Skeletal muscle satellite cell (primary cell): ENCODE data around the gene SYT9.
A peak's percentile ranks its signal among the peaks of the same experiment; 100 is the strongest.

Experiments used
- H3K27me3 ChIP-seq: 2 replicates; pipeline ENCODE4 v1.7.0; 2013; ENCODE audit warnings: low read length; ENCODE audit not compliant: control insufficient read depth, insufficient read depth
- H3K36me3 ChIP-seq: 2 replicates; pipeline ENCODE4 v1.7.0; 2013; ENCODE audit warnings: mild to moderate bottlenecking, control low read depth, low read length; ENCODE audit not compliant: insufficient read depth
- H3K4me1 ChIP-seq: 2 replicates; pipeline ENCODE4 v1.7.0; 2013; ENCODE audit warnings: low read length; ENCODE audit not compliant: control insufficient read depth, insufficient read depth
- H3K4me2 ChIP-seq: 2 replicates; pipeline ENCODE4 v1.7.0; 2013; ENCODE audit warnings: mild to moderate bottlenecking, low read length
- H3K4me3 ChIP-seq: 2 replicates; pipeline ENCODE4 v1.7.0; 2013; ENCODE audit warnings: low read length
- H3K9ac ChIP-seq: 2 replicates; pipeline ENCODE4 v1.7.0; 2013; ENCODE audit warnings: mild to moderate bottlenecking, low read depth, low read length, moderate library complexity
- H3K9me3 ChIP-seq: replicated peaks from 2 replicates; pipeline ENCODE4 v1.7.0; 2013; ENCODE audit warnings: mild to moderate bottlenecking, control low read depth, low read length

Gene SYT9

DNA sequence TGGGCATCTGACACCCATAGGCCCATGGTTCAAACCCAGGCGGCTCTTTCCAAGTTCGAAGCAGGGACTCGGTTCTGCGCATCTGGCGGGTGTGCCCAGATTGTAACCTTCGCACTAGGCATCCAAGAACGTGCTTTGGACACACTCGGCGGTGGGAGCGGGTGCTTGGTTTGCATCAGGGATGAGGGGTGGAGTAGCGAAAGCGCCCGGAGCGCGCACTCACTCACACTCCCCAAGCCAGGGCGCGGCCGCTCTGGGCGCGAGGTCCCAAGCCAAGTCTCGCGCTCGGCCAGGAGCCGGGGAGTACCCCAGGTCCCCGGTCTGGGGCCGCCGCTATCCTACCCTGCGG is 243 bp upstream of the SYT9 start:
- no peaks in the 10 kb centered on the region for H3K36me3 ChIP-seq
- H3K9me3 ChIP-seq, result no peaks in the 10 kb centered on the region
- H3K4me3 ChIP-seq, result peak overlapping the region; percentile 65
- no peak overlapping the region for H3K9ac ChIP-seq
- peaks cover 56% of the 10 kb centered on the region for H3K27me3 ChIP-seq
- no peaks in the 10 kb centered on the region for H3K4me1 ChIP-seq
- H3K4me2 ChIP-seq, result peak overlapping the region; percentile 81

- no peak overlapping the region for H3K4me3 ChIP-seq
- no peaks in the 10 kb centered on the region for H3K4me1 ChIP-seq
- H3K4me2 ChIP-seq, result peak overlapping the region; percentile 81
- peaks cover 57% of the 10 kb centered on the region for H3K27me3 ChIP-seq
- no peaks in the 10 kb centered on the region for H3K9me3 ChIP-seq
- H3K9ac ChIP-seq, result no peak overlapping the region
- no peaks in the 10 kb centered on the region for H3K36me3 ChIP-seq
Observed at GRCh38 chr11:7252683-7253213, 1.0 kb downstream of the SYT9 start.

DNA sequence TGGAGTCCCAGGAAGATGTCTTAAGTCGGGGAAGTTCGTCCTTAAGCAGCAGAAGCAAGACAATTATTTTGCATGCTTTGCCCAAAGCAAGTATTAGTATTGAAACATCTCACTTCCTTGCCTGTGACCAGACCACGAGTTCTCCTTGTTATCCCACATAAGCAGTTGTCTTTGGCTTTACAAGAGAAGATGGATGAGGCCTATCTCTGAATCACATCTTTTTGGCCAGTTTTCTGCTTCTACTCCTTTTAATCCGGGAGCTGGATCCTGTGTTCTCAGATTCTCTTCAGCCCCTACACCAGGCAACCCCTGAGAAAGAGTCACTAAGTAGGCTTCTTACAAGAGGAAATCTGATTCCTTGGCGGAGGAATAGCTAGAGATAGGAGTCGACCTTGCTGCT is 2.1 kb downstream of the SYT9 start:
- no peaks in the 10 kb centered on the region for H3K9me3 ChIP-seq
- H3K4me2 ChIP-seq, result no peak overlapping the region
- H3K4me3 ChIP-seq, result no peak overlapping the region
- H3K4me1 ChIP-seq, result no peaks in the 10 kb centered on the region
- H3K9ac ChIP-seq, result no peak overlapping the region
- H3K36me3 ChIP-seq, result no peaks in the 10 kb centered on the region
- peaks cover 57% of the 10 kb centered on the region for H3K27me3 ChIP-seq

- Histone ChIP-seq H3K4me2 (no peak overlapping the region), H3K4me3 (no peak overlapping the region), H3K4me1 (no peaks in the 10 kb centered on the region), H3K9ac (no peak overlapping the region), H3K36me3 (no peaks in the 10 kb centered on the region), H3K27me3 (peaks cover 54% of the 10 kb centered on the region), H3K9me3 (no peaks in the 10 kb centered on the region)
Observed at GRCh38 chr11:7254731-7255291, 3.1 kb downstream of the SYT9 start.

DNA sequence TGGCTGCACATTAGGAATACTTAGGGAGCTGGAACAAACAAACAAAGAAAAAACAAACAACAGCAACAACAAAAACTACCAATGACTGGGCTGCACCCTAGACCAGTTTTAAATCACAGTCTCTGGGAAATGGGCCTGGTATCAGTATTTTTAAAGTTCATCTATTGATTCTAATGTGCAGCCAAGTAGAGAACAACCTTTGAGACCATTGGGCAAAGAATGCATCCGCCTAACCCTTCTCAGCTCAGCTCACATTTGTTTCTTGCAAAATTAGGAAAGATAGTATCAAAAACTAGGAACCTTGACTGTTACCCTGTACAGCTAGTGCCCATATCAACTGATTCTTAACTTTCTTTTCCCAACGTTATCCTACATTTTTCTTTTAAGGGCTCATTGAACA is 5.2 kb downstream of the SYT9 start:
- H3K4me3 ChIP-seq, result no peak overlapping the region
- H3K9me3 ChIP-seq, result no peaks in the 10 kb centered on the region
- H3K4me2 ChIP-seq, result no peak overlapping the region
- peaks cover 42% of the 10 kb centered on the region for H3K27me3 ChIP-seq
- no peaks in the 10 kb centered on the region for H3K4me1 ChIP-seq
- no peaks in the 10 kb centered on the region for H3K36me3 ChIP-seq
- H3K9ac ChIP-seq, result no peak overlapping the region

- Histone ChIP-seq H3K9ac (no peak overlapping the region), H3K4me2 (no peak overlapping the region), H3K9me3 (no peaks in the 10 kb centered on the region), H3K4me1 (no peaks in the 10 kb centered on the region), H3K4me3 (no peak overlapping the region), H3K27me3 (peaks cover 35% of the 10 kb centered on the region), H3K36me3 (no peaks in the 10 kb centered on the region)
Observed at GRCh38 chr11:7257724-7258123, 6.0 kb downstream of the SYT9 start.

GRCh38 chr11:7261578-7261977 is 9.9 kb downstream of the SYT9 start:
- H3K4me1 ChIP-seq, result no peaks in the 10 kb centered on the region
- H3K4me2 ChIP-seq, result no peak overlapping the region
- no peak overlapping the region for H3K4me3 ChIP-seq
- no peaks in the 10 kb centered on the region for H3K36me3 ChIP-seq
- no peaks in the 10 kb centered on the region for H3K9me3 ChIP-seq
- no peak overlapping the region for H3K9ac ChIP-seq
- no peaks in the 10 kb centered on the region for H3K27me3 ChIP-seq

- Histone ChIP-seq H3K36me3 (no peaks in the 10 kb centered on the region), H3K9ac (no peak overlapping the region), H3K9me3 (no peaks in the 10 kb centered on the region), H3K4me2 (no peak overlapping the region), H3K4me3 (no peak overlapping the region), H3K27me3 (no peaks in the 10 kb centered on the region), H3K4me1 (no peaks in the 10 kb centered on the region)
Observed at GRCh38 chr11:7262672-7263071, 11.0 kb downstream of the SYT9 start.

DNA sequence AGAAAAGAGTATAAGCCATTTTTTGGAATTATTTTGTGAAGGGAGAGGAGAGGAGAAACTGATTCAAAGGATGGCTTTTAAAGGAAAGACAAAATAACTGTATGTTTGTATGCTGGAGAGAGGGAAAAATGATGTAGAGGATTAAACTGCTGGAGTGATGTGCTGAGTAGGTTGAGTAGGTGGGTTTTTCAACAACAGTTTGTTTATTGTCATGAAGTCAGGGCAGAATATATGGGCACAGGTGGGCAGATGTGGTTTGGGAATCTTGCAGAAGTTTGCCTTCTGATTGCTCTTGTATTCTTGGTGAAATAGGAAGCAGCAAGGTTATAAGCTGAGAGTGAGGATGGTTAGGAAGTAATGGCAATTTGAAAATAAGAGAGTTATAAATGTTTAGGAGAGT is 12.1 kb downstream of the SYT9 start:
- Histone ChIP-seq H3K9ac (no peak overlapping the region), H3K4me3 (no peak overlapping the region), H3K36me3 (no peaks in the 10 kb centered on the region), H3K9me3 (no peaks in the 10 kb centered on the region), H3K27me3 (no peaks in the 10 kb centered on the region), H3K4me2 (no peak overlapping the region), H3K4me1 (no peaks in the 10 kb centered on the region)

DNA sequence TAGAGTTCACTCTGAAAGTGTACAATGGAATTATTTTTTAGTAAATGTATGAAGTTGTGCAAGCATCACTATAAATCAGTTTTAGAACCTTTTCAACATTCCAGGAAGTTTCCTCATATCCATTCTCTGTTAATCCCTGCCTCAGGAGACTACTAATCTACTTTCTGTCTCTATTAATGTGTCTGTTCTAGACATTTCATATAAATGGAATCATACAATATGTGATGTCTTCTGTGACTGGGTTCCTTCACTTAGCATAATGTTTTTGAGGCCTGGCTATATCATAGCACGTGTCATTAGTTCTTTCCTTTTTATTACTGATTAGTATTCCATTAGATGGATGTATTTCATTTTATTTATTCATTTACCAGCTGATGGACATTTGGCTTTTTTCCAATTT is 17.1 kb downstream of the SYT9 start:
- Histone ChIP-seq H3K9ac (no peak overlapping the region), H3K4me2 (no peak overlapping the region), H3K36me3 (no peaks in the 10 kb centered on the region), H3K9me3 (no peaks in the 10 kb centered on the region), H3K27me3 (no peaks in the 10 kb centered on the region), H3K4me1 (no peaks in the 10 kb centered on the region), H3K4me3 (no peak overlapping the region)

GRCh38 chr11:7270233-7270865 is 18.6 kb downstream of the SYT9 start:
- Histone ChIP-seq H3K9me3 (no peaks in the 10 kb centered on the region), H3K36me3 (no peaks in the 10 kb centered on the region), H3K4me2 (no peak overlapping the region), H3K27me3 (no peaks in the 10 kb centered on the region), H3K4me3 (no peak overlapping the region), H3K4me1 (no peaks in the 10 kb centered on the region), H3K9ac (no peak overlapping the region)

- no peaks in the 10 kb centered on the region for H3K9me3 ChIP-seq
- H3K4me1 ChIP-seq, result no peaks in the 10 kb centered on the region
- H3K9ac ChIP-seq, result no peak overlapping the region
- no peak overlapping the region for H3K4me3 ChIP-seq
- no peaks in the 10 kb centered on the region for H3K36me3 ChIP-seq
- no peak overlapping the region for H3K4me2 ChIP-seq
- no peaks in the 10 kb centered on the region for H3K27me3 ChIP-seq
Observed at GRCh38 chr11:7272373-7272772, 20.7 kb downstream of the SYT9 start.
